ENCODE results near the gene CD81.
A peak's percentile ranks its signal among the peaks of the same experiment; 100 is the strongest.

The CD81 gene

DNA sequence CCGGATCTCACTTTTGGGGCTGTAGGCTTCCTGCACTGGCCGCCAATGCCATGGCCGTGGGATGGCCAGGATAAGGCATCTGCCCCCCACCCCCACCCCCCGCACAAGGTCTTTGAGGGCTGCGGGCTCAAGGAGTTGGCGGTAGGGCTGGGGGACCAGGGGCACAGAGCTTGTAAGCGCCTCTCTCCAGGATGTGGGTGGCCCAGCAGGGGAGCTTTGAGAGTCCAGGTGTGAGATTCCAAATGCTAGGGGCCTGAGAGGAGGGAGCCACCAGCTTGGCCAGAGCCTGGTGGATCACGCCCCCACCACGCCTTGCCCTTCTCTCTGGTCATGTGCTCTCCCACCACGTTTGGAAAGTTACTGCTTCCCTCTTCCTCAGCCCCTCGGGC lies 5.0 kb downstream of the CD81 start:
- Histone ChIP-seq H3K27me3 (ENCODE audit: control insufficient read depth, low read length) (no peaks in the 10 kb centered on the region), H3F3A (ENCODE audit: control insufficient read depth, insufficient read depth) (peaks cover 43% of the 10 kb centered on the region), H3K79me2 (ENCODE audit: control insufficient read depth, low read length) (peaks cover 91% of the 10 kb centered on the region), H3K4me3 (ENCODE audit: low read length) (peak overlapping the region; percentile 86), H3K4me2 (ENCODE audit: low read length) (peak overlapping the region; percentile 86), H3K36me3 (ENCODE audit: control insufficient read depth, low read length) (peaks cover 82% of the 10 kb centered on the region), H3K9me3 (ENCODE audit: control insufficient read depth, insufficient read depth, low read length) (no peaks in the 10 kb centered on the region), H3K9me2 (replicated peaks; ENCODE audit: control insufficient read depth, low read length) (no peaks in the 10 kb centered on the region), H3K27ac (ENCODE audit: low read depth, low read length) (peak overlapping the region; percentile 89), H4K20me1 (ENCODE audit: control insufficient read depth, insufficient read depth, low read depth, low read length) (peaks cover 43% of the 10 kb centered on the region), H3K4me1 (ENCODE audit: control insufficient read depth, low read length) (peaks cover 75% of the 10 kb centered on the region)
- TF ChIP-seq, protein P1, sequence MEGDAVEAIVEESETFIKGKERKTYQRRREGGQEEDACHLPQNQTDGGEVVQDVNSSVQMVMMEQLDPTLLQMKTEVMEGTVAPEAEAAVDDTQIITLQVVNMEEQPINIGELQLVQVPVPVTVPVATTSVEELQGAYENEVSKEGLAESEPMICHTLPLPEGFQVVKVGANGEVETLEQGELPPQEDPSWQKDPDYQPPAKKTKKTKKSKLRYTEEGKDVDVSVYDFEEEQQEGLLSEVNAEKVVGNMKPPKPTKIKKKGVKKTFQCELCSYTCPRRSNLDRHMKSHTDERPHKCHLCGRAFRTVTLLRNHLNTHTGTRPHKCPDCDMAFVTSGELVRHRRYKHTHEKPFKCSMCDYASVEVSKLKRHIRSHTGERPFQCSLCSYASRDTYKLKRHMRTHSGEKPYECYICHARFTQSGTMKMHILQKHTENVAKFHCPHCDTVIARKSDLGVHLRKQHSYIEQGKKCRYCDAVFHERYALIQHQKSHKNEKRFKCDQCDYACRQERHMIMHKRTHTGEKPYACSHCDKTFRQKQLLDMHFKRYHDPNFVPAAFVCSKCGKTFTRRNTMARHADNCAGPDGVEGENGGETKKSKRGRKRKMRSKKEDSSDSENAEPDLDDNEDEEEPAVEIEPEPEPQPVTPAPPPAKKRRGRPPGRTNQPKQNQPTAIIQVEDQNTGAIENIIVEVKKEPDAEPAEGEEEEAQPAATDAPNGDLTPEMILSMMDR (IDR thresholded peaks at IDR 0.05; ENCODE audit: low read depth, low read length, poor library complexity, severe bottlenecking): no peak
- TF ChIP-seq EZH2phosphoT487 (IDR thresholded peaks at IDR 0.05; ENCODE audit: borderline replicate concordance, low read length): no peak

DNA sequence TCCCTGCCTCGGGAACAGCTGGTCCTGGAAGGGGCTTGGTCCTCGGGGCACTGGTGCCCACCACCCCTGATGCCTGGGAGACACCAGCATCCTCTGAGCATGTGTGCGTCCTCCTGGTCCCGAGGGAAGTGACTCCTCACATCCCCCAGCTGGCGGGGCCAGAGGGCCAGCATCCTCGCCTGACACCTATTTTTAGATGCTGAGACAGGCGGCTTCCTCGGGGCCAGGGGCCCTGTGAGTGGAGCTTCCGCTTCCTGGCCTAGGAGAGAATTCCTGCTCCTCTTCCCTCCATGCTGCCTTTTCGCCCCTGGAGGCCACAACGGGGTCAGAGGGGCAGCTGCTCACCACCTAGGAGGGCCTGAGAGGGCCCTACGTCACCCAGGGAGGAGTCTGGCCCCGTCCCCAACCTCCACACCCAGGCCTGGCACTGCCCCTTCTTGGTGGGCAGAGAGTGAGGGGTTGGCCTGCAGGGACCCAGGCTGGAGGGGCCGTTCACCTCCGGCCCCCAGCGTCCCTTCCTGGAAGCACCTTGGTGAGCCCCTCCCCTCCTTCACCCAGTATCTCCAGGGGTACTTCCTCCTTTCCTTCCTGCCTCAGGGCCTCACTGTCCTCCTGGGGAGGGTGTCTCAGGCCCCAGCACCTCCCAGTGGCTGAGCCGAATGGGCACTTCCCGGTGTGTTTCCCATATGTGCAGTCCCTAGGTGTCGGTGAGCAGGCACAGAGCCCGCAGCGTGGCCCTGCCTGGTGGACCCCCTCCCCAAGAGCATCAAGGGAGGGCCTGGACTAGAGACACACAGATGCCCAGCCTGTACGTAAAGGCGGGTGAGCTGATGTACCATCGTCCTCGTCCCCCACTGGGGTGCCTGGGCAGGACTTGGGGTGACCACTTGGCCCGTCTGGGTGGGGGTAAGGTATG lies 6.1 kb downstream of the CD81 start:
- Histone ChIP-seq H4K20me1 (ENCODE audit: control insufficient read depth, insufficient read depth, low read depth, low read length) (peaks cover 40% of the 10 kb centered on the region), H3F3A (ENCODE audit: control insufficient read depth, insufficient read depth) (peaks cover 47% of the 10 kb centered on the region), H3K79me2 (ENCODE audit: control insufficient read depth, low read length) (peaks cover 93% of the 10 kb centered on the region), H3K36me3 (ENCODE audit: control insufficient read depth, low read length) (peaks cover 85% of the 10 kb centered on the region), H3K4me2 (ENCODE audit: low read length) (peak overlapping the region; percentile 86), H3K4me1 (ENCODE audit: control insufficient read depth, low read length) (peaks cover 86% of the 10 kb centered on the region), H3K4me3 (ENCODE audit: low read length) (peak overlapping the region; percentile 86), H3K27ac (ENCODE audit: low read depth, low read length) (peak overlapping the region; percentile 89), H3K27me3 (ENCODE audit: control insufficient read depth, low read length) (no peaks in the 10 kb centered on the region), H3K9me3 (ENCODE audit: control insufficient read depth, insufficient read depth, low read length) (no peaks in the 10 kb centered on the region), H3K9me2 (replicated peaks; ENCODE audit: control insufficient read depth, low read length) (no peaks in the 10 kb centered on the region)
- TF ChIP-seq, protein P1 (IDR thresholded peaks at IDR 0.05; ENCODE audit: low read depth, low read length, poor library complexity, severe bottlenecking): no peak
- TF ChIP-seq EZH2phosphoT487 (IDR thresholded peaks at IDR 0.05; ENCODE audit: borderline replicate concordance, low read length): no peak

DNA sequence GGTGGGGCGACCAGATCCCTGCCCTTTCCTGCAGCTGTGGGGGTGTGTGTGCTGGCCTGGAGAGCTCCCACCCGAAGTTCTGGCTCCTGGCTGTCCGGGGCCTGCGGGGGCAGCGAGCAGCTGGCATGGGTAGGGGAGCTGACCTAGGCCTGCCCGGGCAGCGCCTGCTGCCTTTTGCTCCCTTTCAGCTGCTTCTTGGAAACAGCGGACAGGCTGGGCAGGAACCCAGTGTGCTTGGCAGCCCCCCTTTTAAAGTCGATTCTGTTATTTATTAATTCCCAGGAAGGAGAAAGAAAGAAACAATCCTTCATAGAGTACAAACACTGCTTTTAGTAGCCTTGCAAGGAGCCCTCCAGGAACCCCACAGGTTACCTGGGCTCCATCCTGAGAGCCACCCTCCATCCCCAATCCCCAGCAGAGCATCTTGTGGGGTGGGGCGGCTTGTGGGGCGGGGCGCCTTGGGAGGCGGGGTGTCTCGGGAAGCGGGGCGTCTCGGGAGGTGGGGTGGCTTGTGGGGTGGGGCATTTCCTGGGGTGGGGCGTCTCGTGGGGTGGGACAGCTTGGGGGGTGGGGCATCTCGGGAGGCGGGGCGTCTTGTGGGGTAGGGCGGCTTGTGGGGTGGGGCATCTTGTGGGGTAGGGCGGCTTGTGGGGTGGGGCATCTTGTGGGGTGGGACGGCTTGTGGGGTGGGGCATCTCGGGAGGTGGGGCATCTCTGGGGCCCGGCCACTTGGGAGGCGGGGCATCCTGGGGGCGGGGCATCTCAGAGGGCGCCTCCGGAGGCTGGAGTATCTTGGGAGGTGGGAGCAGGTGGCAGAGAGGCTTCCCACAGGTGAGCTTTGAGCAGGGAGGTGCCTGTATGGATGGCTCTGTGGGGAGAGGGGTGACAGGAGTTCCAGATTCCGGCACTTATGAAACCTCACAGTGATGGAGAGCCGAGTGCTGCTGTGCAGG lies 7.0 kb downstream of the CD81 start:
- peaks cover 95% of the 10 kb centered on the region for H3K4me1 ChIP-seq (ENCODE audit: control insufficient read depth, low read length)
- peaks cover 51% of the 10 kb centered on the region for H3F3A ChIP-seq (ENCODE audit: control insufficient read depth, insufficient read depth)

More for the DNA sequence above, 7.0 kb downstream of the CD81 start:
- H3K9me2 ChIP-seq (replicated peaks; ENCODE audit: control insufficient read depth, low read length): no peaks in the 10 kb centered on the region
- H3K36me3 ChIP-seq (ENCODE audit: control insufficient read depth, low read length): peaks cover 86% of the 10 kb centered on the region
- H3K9me3 ChIP-seq (ENCODE audit: control insufficient read depth, insufficient read depth, low read length): no peaks in the 10 kb centered on the region
- H3K4me3 ChIP-seq (ENCODE audit: low read length): peak overlapping the region; percentile 87
- H4K20me1 ChIP-seq (ENCODE audit: control insufficient read depth, insufficient read depth, low read depth, low read length): peaks cover 31% of the 10 kb centered on the region
- H3K79me2 ChIP-seq (ENCODE audit: control insufficient read depth, low read length): peaks cover 93% of the 10 kb centered on the region
- H3K27me3 ChIP-seq (ENCODE audit: control insufficient read depth, low read length): no peaks in the 10 kb centered on the region
- H3K27ac ChIP-seq (ENCODE audit: low read depth, low read length): peak overlapping the region; percentile 100
- TF ChIP-seq EZH2phosphoT487 (IDR thresholded peaks at IDR 0.05; ENCODE audit: borderline replicate concordance, low read length): no peak
- TF ChIP-seq, protein P1 (IDR thresholded peaks at IDR 0.05; ENCODE audit: low read depth, low read length, poor library complexity, severe bottlenecking): no peak
- peak overlapping the region; percentile 89 for H3K4me2 ChIP-seq (ENCODE audit: low read length)
